RWPE2 (cell line): ENCODE measurements around the gene CCRL2.

Experiments used
- ATAC-seq: fragments of 200-7000 bp; cut with Tn5 transposase; 3 replicates; pipeline ENCODE4 v1.9.1; 2021; ENCODE audit warnings: low read depth
- DNase-seq: peaks from one replicate; pipeline ENCODE4 v3.0.0-alpha.2; 2020; ENCODE audit warnings: low spot score
- H3K27ac ChIP-seq: fragments of 450-650 bp; 2 replicates; pipeline ENCODE4 v1.5.1; 2017; ENCODE audit warnings: mild to moderate bottlenecking; ENCODE audit not compliant: poor library complexity, severe bottlenecking
- H3K27me3 ChIP-seq: fragments of 250-450 bp; sonication (Bioruptor Pico); 2 replicates; pipeline ENCODE4 v1.5.1; 2021; ENCODE audit warnings: mild to moderate bottlenecking, moderate library complexity; ENCODE audit not compliant: insufficient read depth, poor library complexity, severe bottlenecking
- H3K36me3 ChIP-seq: fragments of 250-450 bp; sonication (Bioruptor Pico); 2 replicates; pipeline ENCODE4 v1.5.1; 2020; ENCODE audit warnings: low read depth, mild to moderate bottlenecking, moderate library complexity
- H3K4me1 ChIP-seq: fragments of 250-450 bp; sonication (Bioruptor Pico); 2 replicates; pipeline ENCODE4 v1.5.1; 2021; ENCODE audit warnings: mild to moderate bottlenecking, moderate library complexity; ENCODE audit not compliant: insufficient read depth, poor library complexity, severe bottlenecking
- H3K4me3 ChIP-seq: fragments of 250-450 bp; sonication (Bioruptor Pico); 2 replicates; pipeline ENCODE4 v1.5.1; 2021; ENCODE audit warnings: mild to moderate bottlenecking, moderate library complexity; ENCODE audit not compliant: severe bottlenecking
- H3K9me3 ChIP-seq: fragments of 250-450 bp; sonication (Bioruptor Pico); 2 replicates; pipeline ENCODE4 v1.5.1; 2021; ENCODE audit warnings: mild to moderate bottlenecking, moderate library complexity; ENCODE audit not compliant: severe bottlenecking
- CTCF ChIP-seq: fragments of 450-650 bp; IDR thresholded peaks from one replicate; pipeline ENCODE4 v1.5.1; 2017; ENCODE audit warnings: mild to moderate bottlenecking, moderate library complexity; ENCODE audit not compliant: poor library complexity, severe bottlenecking

CCRL2 gene

DNA sequence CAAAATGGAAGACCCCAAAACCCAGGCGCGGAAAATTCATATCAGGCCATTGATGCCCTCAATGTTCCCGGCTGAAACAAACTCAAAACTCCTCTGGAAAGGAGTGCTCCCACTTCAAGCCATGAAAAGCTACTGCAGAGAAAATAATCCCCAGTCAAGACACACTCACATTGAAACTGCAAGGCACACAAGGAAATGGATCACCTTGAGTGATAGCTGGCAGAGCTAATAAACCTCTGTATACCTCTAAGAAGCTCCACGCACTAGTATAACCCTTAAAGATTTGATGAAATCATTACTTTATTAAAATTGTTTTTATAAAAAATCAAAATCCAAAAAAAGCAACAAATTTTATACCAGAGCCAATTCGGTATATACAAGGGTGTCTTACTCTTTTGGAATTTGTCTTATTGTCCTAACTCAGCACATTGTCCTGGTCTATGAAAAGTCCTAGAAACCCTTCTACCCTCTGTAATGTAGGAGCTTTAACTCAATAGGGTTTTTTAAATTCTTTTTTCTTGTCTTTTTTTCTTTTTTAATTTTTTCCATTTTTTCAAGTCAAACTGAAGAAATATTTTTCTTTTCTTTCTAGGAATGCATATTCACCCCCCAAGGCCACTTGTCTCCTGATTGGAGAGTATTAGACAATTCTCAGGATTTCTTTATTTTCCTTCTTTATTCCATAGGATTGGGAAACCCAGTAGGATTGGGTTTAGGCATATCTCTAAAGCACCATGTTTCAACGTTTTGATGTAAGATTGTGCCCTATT lies 8.7 kb upstream of the CCRL2 start:
- Histone ChIP-seq H3K4me3 (no peak overlapping the region), H3K27ac (no peak overlapping the region), H3K27me3 (no peaks in the 10 kb centered on the region), H3K36me3 (no peaks in the 10 kb centered on the region), H3K9me3 (no peaks in the 10 kb centered on the region), H3K4me1 (no peaks in the 10 kb centered on the region)
- no peak for DNase-seq
- no peak for ATAC-seq
- TF ChIP-seq CTCF = no peak

- Histone ChIP-seq H3K9me3 (no peaks in the 10 kb centered on the region), H3K27ac (no peak overlapping the region), H3K27me3 (no peaks in the 10 kb centered on the region), H3K36me3 (no peaks in the 10 kb centered on the region), H3K4me1 (no peaks in the 10 kb centered on the region), H3K4me3 (no peak overlapping the region)
- TF ChIP-seq CTCF = no peak
- DNase-seq (no peak), ATAC-seq (no peak)
Measured at GRCh38 chr3:46399098-46399497, 8.0 kb upstream of the CCRL2 start.

- TF ChIP-seq CTCF = no peak
- DNase-seq (no peak), ATAC-seq (no peak)
- no peaks in the 10 kb centered on the region for H3K4me1 ChIP-seq
- no peaks in the 10 kb centered on the region for H3K9me3 ChIP-seq
- no peaks in the 10 kb centered on the region for H3K27me3 ChIP-seq
- no peak overlapping the region for H3K27ac ChIP-seq
- no peaks in the 10 kb centered on the region for H3K36me3 ChIP-seq
- H3K4me3 ChIP-seq = no peak overlapping the region
Measured at GRCh38 chr3:46399557-46399956, 7.5 kb upstream of the CCRL2 start.

DNA sequence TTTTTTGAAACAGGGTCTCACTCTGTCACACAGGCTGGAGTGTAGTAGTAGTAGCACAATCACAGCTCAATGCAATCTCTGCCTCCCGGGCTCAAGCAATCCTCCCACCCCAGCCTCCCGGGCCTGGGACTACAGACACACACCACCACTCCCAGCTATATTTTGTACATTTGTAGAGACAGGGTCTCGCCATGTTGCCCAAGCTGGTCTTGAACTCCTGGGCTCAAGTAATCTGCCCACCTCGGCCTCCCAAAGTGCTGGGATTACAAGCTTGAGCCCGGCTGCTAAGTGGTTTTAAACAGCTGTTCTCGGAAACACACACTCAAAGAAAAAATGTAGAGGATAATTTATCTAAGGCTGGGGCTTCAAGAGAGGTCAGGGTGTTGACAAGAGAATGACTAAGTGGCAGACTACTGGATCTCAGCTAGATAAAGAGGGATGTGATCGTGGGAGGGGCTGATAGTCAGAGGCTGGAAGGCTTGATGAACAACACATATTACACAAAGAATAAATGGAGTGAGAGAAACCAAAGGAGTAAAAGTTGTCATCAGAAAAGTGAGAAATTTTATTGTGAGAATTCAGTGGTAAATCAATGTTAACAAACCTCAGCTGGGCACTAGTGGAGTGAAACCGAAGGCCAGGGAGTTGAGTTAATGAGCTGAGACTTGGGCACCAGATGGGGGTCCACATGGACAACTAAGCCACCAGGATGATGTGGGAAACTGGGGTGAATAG lies 6.9 kb upstream of the CCRL2 start:
- DNase-seq (no peak), ATAC-seq (no peak)
- Histone ChIP-seq H3K4me1 (no peaks in the 10 kb centered on the region), H3K27me3 (no peaks in the 10 kb centered on the region), H3K36me3 (no peaks in the 10 kb centered on the region), H3K4me3 (no peak overlapping the region), H3K9me3 (no peaks in the 10 kb centered on the region), H3K27ac (no peak overlapping the region)
- TF ChIP-seq CTCF = no peak

DNA sequence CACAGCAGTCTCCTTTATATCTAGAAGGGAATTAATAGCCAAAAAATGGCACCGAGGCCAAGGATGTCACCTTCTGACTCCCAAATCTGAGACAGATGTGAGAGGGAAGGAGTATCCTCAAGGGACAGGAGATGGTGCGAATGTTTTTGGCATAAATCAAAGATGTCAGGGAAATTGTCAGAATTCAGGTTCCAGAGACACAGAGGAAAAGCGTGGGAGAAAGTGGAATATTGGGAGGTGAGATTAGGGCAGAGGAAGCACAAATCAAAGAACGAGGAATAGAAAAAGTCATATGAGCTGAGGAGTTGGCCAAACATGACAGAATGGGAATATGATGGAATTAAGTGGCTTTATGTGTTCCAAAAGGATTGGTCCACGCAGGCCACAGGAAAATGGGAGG lies 6.2 kb upstream of the CCRL2 start:
- Histone ChIP-seq H3K27ac (no peak overlapping the region), H3K4me1 (no peaks in the 10 kb centered on the region), H3K9me3 (no peaks in the 10 kb centered on the region), H3K27me3 (no peaks in the 10 kb centered on the region), H3K4me3 (no peak overlapping the region), H3K36me3 (no peaks in the 10 kb centered on the region)
- DNase-seq = no peak
- TF ChIP-seq CTCF = no peak
- ATAC-seq = no peak
